KOPT-K1 (cell line): ENCODE results near the gene PLD5.
"Not testable (repeated sequence)": the region's sequence is repeated elsewhere in the genome, so short reads cannot be mapped to it uniquely, and the experiment has no call there.

ENCODE experiments used
- H3K27ac ChIP-seq: fragments of 200-600 bp; sonication (generic); 2 replicates; pipeline ENCODE4 v1.5.1; 2016; ENCODE audit warnings: antibody characterized with exemption, mild to moderate bottlenecking, low read depth, low read length; ENCODE audit not compliant: poor library complexity, severe bottlenecking
- H3K36me3 ChIP-seq: fragments of 200-600 bp; sonication (generic); 2 replicates; pipeline ENCODE4 v1.5.1; 2017; ENCODE audit warnings: antibody characterized with exemption, mild to moderate bottlenecking, low read length, moderate library complexity; ENCODE audit not compliant: insufficient read depth
- H3K9me3 ChIP-seq: fragments of 200-600 bp; sonication (generic); 2 replicates; pipeline ENCODE4 v1.5.1; 2017; ENCODE audit warnings: antibody characterized with exemption, low read length, mild to moderate bottlenecking; ENCODE audit not compliant: insufficient read depth, poor library complexity, severe bottlenecking

The PLD5 gene

GRCh38 chr1:242178924-242179708 is 345.4 kb downstream of the PLD5 start:
- Histone ChIP-seq H3K27ac (no peak overlapping the region), H3K36me3 (no peaks in the 10 kb centered on the region), H3K9me3 (no peaks in the 10 kb centered on the region)

- Histone ChIP-seq H3K9me3 (no peaks in the 10 kb centered on the region), H3K36me3 (no peaks in the 10 kb centered on the region), H3K27ac (no peak overlapping the region)
Measured at GRCh38 chr1:242178436-242178835, 346.1 kb downstream of the PLD5 start.

- Histone ChIP-seq H3K9me3 (no peaks in the 10 kb centered on the region), H3K27ac (no peak overlapping the region)
Measured at GRCh38 chr1:242162140-242162539, 362.4 kb downstream of the PLD5 start.

GRCh38 chr1:242147096-242147976 is 377.2 kb downstream of the PLD5 start:
- no peaks in the 10 kb centered on the region for H3K36me3 ChIP-seq
- H3K27ac ChIP-seq: no peak overlapping the region
- no peaks in the 10 kb centered on the region for H3K9me3 ChIP-seq

More at GRCh38 chr1:242162140-242162539, 362.4 kb downstream of the PLD5 start:
- no peaks in the 10 kb centered on the region for H3K36me3 ChIP-seq

- Histone ChIP-seq H3K27ac (no peak overlapping the region), H3K9me3 (no peaks in the 10 kb centered on the region), H3K36me3 (no peaks in the 10 kb centered on the region)
Measured at GRCh38 chr1:242146652-242147051, 377.8 kb downstream of the PLD5 start.

- Histone ChIP-seq H3K27ac (no peak overlapping the region), H3K9me3 (no peaks in the 10 kb centered on the region)
Measured at GRCh38 chr1:242140836-242141235, 383.7 kb downstream of the PLD5 start.

GRCh38 chr1:242139986-242140385 is 384.5 kb downstream of the PLD5 start:
- no peaks in the 10 kb centered on the region for H3K36me3 ChIP-seq
- H3K27ac ChIP-seq: no peak overlapping the region
- no peaks in the 10 kb centered on the region for H3K9me3 ChIP-seq

More at GRCh38 chr1:242140836-242141235, 383.7 kb downstream of the PLD5 start:
- no peaks in the 10 kb centered on the region for H3K36me3 ChIP-seq

GRCh38 chr1:242139442-242139841 is 385.1 kb downstream of the PLD5 start:
- H3K27ac ChIP-seq: no peak overlapping the region
- H3K36me3 ChIP-seq: no peaks in the 10 kb centered on the region
- no peaks in the 10 kb centered on the region for H3K9me3 ChIP-seq

- H3K36me3 ChIP-seq: no peaks in the 10 kb centered on the region
- H3K9me3 ChIP-seq: no peaks in the 10 kb centered on the region
- no peak overlapping the region for H3K27ac ChIP-seq
Measured at GRCh38 chr1:242133796-242134195, 390.7 kb downstream of the PLD5 start.

- H3K36me3 ChIP-seq: no peaks in the 10 kb centered on the region
Measured at GRCh38 chr1:242133351-242133750, 391.1 kb downstream of the PLD5 start.

GRCh38 chr1:242132121-242132817 is 392.2 kb downstream of the PLD5 start:
- Histone ChIP-seq H3K9me3 (no peaks in the 10 kb centered on the region), H3K27ac (no peak overlapping the region), H3K36me3 (no peaks in the 10 kb centered on the region)

More at GRCh38 chr1:242133351-242133750, 391.1 kb downstream of the PLD5 start:
- Histone ChIP-seq H3K9me3 (no peaks in the 10 kb centered on the region), H3K27ac (no peak overlapping the region)

- Histone ChIP-seq H3K9me3 (no peaks in the 10 kb centered on the region), H3K27ac (no peak overlapping the region), H3K36me3 (no peaks in the 10 kb centered on the region)
Measured at GRCh38 chr1:242128951-242129502, 395.5 kb downstream of the PLD5 start.

- Histone ChIP-seq H3K9me3 (no peaks in the 10 kb centered on the region), H3K36me3 (no peaks in the 10 kb centered on the region), H3K27ac (no peak overlapping the region)
Measured at GRCh38 chr1:242120432-242120831, 404.1 kb downstream of the PLD5 start.

GRCh38 chr1:242100921-242101320 is 423.6 kb downstream of the PLD5 start:
- Histone ChIP-seq H3K27ac (no peak overlapping the region), H3K9me3 (no peaks in the 10 kb centered on the region), H3K36me3 (no peaks in the 10 kb centered on the region)

GRCh38 chr1:242097283-242097682 is 427.2 kb downstream of the PLD5 start:
- not testable (repeated sequence) for H3K9me3 ChIP-seq, H3K36me3 ChIP-seq, H3K27ac ChIP-seq
